Activated T-helper 1 cell treated with anti-CD3 and anti-CD28 coated beads, Interleukin-12 subunit alpha, Interleukin-12 subunit beta, Interleukin-2, Interleukin-4 antibody, amounts not matched to agents 30 ng/mL and 10 ng/mL and 1 ng/mL, durations not matched to agents 14 hours and 24 hours and 36 hours (primary cell): Measurements from ENCODE around the gene HOXA7. TPM values are rescaled to one million over a fixed set of nuclear protein-coding genes. Genes with fewer than 3 reads are reported as not detected.

Experiments used
- DNase-seq: peaks from one replicate; pipeline ENCODE4 v3.0.0; 2021; ENCODE audit warnings: low spot score
- H3K27ac Mint-ChIP-seq: one replicate; pipeline ENCODE4 v1.8.0; 2021; ENCODE audit warnings: mild to moderate bottlenecking, mixed read lengths
- H3K27me3 Mint-ChIP-seq: one replicate; pipeline ENCODE4 v1.8.0; 2022; ENCODE audit warnings: mild to moderate bottlenecking, moderate library complexity, mixed read lengths; ENCODE audit not compliant: insufficient read depth
- H3K36me3 Mint-ChIP-seq: one replicate; pipeline ENCODE4 v1.8.0; 2021; ENCODE audit warnings: low read depth, mixed read lengths
- H3K4me1 Mint-ChIP-seq: one replicate; pipeline ENCODE4 v1.8.0; 2021; ENCODE audit warnings: low read depth, mixed read lengths
- H3K4me3 Mint-ChIP-seq: one replicate; pipeline ENCODE4 v1.8.0; 2021; ENCODE audit warnings: mild to moderate bottlenecking, moderate library complexity, mixed read lengths
- H3K9me3 Mint-ChIP-seq: one replicate; pipeline ENCODE4 v1.8.0; 2021; ENCODE audit warnings: mixed read lengths
- intact Hi-C: fragments of 100-400 bp; cut with micrococcal nuclease; formaldehyde crosslinking; loops from one replicate; pipeline ENCODE4 v1.15.1; 2024
- total RNA-seq: library from RNA; stranded (reverse); gene quantifications from 2 replicates; pipeline ENCODE4 v1.2.3, GENCODE V29; 2022

The HOXA7 gene
- total RNA-seq, 1 donor from 2014 or later = not detected

DNA sequence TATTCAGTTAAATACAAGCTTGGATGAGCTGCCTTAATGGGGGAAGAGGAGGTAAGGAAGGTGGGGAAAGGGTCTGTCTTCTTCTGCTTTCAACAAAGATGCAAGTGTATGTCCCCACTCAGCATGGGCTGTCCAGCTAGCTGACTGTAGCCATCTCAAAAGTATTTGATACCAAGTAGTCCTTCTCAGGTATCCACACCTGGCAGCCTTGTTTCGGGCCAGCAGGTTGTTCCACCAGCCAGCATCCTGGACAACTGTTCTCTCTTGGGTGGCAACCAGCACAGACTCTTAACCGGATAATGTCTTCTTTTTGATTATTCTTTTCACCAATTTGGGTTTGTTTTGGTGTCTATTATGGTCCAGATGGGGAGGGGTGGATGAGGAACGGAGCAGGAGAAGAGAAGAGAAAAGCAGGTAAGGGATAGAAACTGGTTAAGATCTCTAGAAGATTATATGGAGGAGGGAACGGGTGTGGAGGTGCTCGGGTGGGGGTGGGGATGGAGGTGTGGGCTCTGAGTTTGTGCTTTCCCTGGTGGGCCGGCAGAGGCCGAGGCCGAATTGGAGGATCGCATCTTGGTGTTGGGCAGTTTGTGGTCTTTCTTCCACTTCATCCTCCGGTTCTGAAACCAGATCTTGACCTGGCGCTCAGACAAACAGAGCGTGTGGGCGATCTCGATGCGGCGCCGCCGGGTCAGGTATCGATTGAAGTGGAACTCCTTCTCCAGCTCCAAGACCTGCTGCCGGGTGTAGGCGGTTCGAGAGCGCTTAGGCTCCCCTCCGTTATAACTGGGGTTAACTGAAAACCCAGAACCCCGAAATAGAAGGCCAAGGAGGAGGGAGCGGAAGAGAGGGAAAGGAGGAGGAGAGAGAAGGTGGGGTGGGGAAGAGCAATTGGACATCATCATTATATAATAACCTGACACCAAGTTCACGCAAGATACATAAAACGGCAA is 27.4 kb downstream of the HOXA7 start:
- intact Hi-C loops = no loop called here
- peak overlapping the region; percentile 15 for H3K4me3 Mint-ChIP-seq
- H3K4me1 Mint-ChIP-seq = peaks cover 10% of the 10 kb centered on the region
- peaks cover 54% of the 10 kb centered on the region for H3K27me3 Mint-ChIP-seq
- peaks cover 3% of the 10 kb centered on the region for H3K36me3 Mint-ChIP-seq
- DNase-seq = no peak
- no peak overlapping the region for H3K27ac Mint-ChIP-seq
- no peaks in the 10 kb centered on the region for H3K9me3 Mint-ChIP-seq

- no peak overlapping the region for H3K27ac Mint-ChIP-seq
- H3K4me3 Mint-ChIP-seq = no peak overlapping the region
- intact Hi-C loops = no loop called here
- peaks cover under 1% of the 10 kb centered on the region for H3K4me1 Mint-ChIP-seq
- H3K36me3 Mint-ChIP-seq = no peaks in the 10 kb centered on the region
- H3K9me3 Mint-ChIP-seq = no peaks in the 10 kb centered on the region
- peaks cover 47% of the 10 kb centered on the region for H3K27me3 Mint-ChIP-seq
- no peak for DNase-seq
These were observed 28.4 kb downstream of the HOXA7 start for GRCh38 chr7:27128034-27128433.

GRCh38 chr7:27126596-27127327 is 29.7 kb downstream of the HOXA7 start:
- no peak for DNase-seq
- Mint-ChIP-seq H3K27me3 (peaks cover 38% of the 10 kb centered on the region), H3K4me3 (no peak overlapping the region), H3K9me3 (no peaks in the 10 kb centered on the region), H3K4me1 (no peaks in the 10 kb centered on the region), H3K36me3 (no peaks in the 10 kb centered on the region), H3K27ac (no peak overlapping the region)
- intact Hi-C loops = no loop called here

- no peak for DNase-seq
- Mint-ChIP-seq H3K36me3 (no peaks in the 10 kb centered on the region), H3K9me3 (no peaks in the 10 kb centered on the region), H3K4me1 (no peaks in the 10 kb centered on the region), H3K27me3 (peaks cover 34% of the 10 kb centered on the region), H3K4me3 (no peak overlapping the region), H3K27ac (no peak overlapping the region)
- intact Hi-C loops = no loop called here
These were observed 30.5 kb downstream of the HOXA7 start for GRCh38 chr7:27125986-27126394.

- Mint-ChIP-seq H3K9me3 (no peaks in the 10 kb centered on the region), H3K4me1 (no peaks in the 10 kb centered on the region), H3K27me3 (peaks cover 34% of the 10 kb centered on the region), H3K4me3 (no peak overlapping the region), H3K27ac (no peak overlapping the region), H3K36me3 (no peaks in the 10 kb centered on the region)
- no peak for DNase-seq
- intact Hi-C loops = no loop called here
These were observed 31.4 kb downstream of the HOXA7 start for GRCh38 chr7:27124902-27125689.

DNA sequence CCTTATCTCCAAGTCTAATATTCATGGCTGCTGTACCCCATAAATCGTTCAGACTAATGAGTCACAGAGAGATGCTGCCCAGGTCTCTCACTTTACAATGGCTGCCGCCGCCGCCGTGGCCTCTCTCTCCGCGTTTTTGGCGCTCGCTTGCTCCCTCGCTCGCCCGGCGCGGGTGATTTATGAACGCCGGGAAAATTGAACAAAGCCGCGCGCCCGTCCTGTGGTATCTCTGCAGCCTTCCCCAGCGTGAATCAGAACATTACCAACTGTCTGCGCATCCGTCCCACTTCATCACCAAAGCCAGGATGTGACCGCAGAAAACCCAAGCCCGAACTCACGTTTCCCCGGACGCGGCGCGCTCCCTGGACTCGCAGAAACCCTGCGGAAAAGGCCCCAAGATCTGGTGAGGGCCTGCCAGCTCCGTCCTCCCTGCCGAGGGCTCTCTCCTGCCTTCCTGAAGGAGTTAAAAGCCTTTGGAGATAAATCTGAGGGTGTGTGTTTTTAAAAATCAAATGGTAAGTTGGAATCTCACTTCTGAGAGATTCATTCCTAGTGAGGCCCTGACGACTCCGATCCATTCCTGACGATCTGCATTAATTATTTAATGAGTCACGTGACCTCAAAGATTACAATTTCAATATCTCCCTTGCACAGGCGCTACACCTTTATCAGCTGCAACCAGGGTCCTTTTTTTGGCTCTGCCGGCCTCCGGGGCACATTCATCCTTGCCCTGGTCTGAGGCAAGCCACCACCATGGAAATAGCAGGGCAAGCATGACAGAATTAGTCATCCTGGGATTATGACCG is 32.2 kb downstream of the HOXA7 start:
- Mint-ChIP-seq H3K27ac (no peak overlapping the region), H3K36me3 (no peaks in the 10 kb centered on the region), H3K4me3 (no peak overlapping the region), H3K27me3 (peaks cover 37% of the 10 kb centered on the region), H3K4me1 (no peaks in the 10 kb centered on the region), H3K9me3 (no peaks in the 10 kb centered on the region)
- no peak for DNase-seq
- intact Hi-C loops = no loop called here

DNA sequence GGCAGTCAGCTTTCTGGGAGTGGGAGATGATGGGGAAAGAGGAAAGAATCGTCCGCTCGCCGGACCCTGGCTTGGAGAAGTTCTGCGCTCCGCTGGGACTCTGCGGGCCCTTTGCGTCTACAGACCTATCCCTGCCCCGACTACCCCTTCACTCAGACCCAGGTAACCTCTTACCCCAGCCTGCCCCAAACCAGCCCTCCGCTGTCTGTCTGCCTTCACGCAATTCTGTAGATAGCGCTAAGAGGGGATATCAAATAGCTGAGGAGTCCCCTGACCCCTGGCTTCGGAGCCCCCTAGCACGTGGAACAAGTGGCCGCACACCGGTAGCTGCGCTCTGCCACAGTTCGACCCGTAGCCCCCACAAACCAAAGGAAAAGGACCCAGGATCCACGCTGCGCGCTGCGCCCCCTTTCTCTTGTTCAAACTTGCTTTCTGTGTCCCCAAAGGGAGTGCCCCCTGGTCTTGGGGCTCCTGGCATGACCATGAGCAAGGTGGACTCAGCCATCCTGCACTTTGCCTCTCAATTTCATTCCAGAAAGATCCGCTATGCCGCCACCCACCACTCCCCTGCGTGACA is 32.9 kb downstream of the HOXA7 start:
- no peaks in the 10 kb centered on the region for H3K9me3 Mint-ChIP-seq
- intact Hi-C loops = no loop called here
- DNase-seq = no peak
- no peaks in the 10 kb centered on the region for H3K4me1 Mint-ChIP-seq
- peaks cover 35% of the 10 kb centered on the region for H3K27me3 Mint-ChIP-seq
- no peak overlapping the region for H3K4me3 Mint-ChIP-seq
- H3K36me3 Mint-ChIP-seq = no peaks in the 10 kb centered on the region
- no peak overlapping the region for H3K27ac Mint-ChIP-seq

DNA sequence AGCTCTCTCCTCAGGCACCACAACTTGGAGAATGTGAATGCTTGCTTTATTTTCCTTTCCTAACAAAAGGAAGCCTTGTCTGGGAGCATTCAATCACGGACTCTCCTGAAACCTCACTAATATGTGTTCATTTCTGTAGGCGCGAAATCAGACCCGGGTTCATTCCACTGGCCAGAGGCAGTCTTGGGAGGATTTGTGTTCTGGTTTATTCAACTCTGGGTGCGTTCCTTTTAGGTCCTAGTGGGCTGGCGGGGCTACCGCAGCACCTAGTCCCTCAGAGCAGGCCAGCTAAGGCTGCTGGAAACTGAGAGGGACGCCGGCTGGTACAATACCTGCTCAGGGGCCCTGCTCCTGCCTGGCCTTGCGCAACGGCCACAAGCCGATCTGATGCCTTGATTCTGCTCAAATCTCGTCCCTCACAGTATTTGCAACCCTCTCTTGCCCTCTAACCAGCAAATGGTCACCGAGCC is 33.4 kb downstream of the HOXA7 start:
- intact Hi-C loops = no loop called here
- no peak overlapping the region for H3K4me3 Mint-ChIP-seq
- no peaks in the 10 kb centered on the region for H3K4me1 Mint-ChIP-seq
- no peaks in the 10 kb centered on the region for H3K36me3 Mint-ChIP-seq
- DNase-seq = no peak
- no peak overlapping the region for H3K27ac Mint-ChIP-seq
- no peaks in the 10 kb centered on the region for H3K9me3 Mint-ChIP-seq
- peaks cover 31% of the 10 kb centered on the region for H3K27me3 Mint-ChIP-seq

DNA sequence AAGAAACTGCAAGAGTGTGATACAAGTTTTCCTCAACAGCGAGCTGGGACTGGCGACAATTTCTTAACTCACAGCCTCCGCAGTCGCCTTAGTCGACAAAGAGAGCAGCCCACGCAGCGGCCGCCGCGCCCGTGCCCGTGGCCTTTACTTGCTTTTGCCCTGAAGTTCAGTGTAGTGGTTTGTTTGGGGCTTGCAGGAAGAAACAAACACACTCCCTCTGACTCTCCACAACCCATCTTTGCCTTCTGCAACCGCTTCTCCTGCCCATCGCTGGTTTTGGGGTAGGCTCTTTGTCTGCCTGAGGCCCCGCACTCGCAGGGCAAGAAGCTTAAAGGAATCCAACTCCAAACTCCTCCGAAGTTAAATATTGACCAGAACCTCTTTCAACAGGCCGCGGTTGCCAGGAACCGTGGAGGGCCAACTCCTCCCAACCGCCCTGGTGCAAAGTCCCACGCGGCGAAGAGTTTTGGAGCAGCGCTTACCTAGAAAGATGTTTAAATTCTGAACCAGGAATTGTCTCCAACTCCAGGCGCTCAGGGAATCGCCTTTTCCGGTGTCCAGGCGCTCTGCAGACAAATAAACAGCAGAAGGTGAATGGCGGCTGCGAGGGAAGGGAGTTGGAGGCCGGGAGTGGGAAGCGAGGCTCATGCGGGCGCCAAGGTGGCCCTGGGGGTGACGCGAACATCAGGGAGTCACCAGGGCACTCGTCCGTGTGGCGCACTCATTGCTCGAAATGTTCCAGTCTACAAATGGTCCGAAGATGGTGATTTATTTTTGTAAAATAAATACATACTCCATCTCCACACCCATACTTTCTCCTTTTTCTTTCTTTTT is 34.2 kb downstream of the HOXA7 start:
- H3K9me3 Mint-ChIP-seq = no peaks in the 10 kb centered on the region
- H3K36me3 Mint-ChIP-seq = no peaks in the 10 kb centered on the region
- intact Hi-C loops = no loop called here
- peaks cover 24% of the 10 kb centered on the region for H3K27me3 Mint-ChIP-seq
- H3K4me1 Mint-ChIP-seq = no peaks in the 10 kb centered on the region
- no peak for DNase-seq
- H3K27ac Mint-ChIP-seq = no peak overlapping the region
- no peak overlapping the region for H3K4me3 Mint-ChIP-seq

- H3K4me1 Mint-ChIP-seq = no peaks in the 10 kb centered on the region
- H3K36me3 Mint-ChIP-seq = no peaks in the 10 kb centered on the region
- no peak overlapping the region for H3K27ac Mint-ChIP-seq
- H3K4me3 Mint-ChIP-seq = no peak overlapping the region
- DNase-seq = no peak
- H3K9me3 Mint-ChIP-seq = no peaks in the 10 kb centered on the region
- H3K27me3 Mint-ChIP-seq = peaks cover 19% of the 10 kb centered on the region
- intact Hi-C loops = no loop called here
These were observed 34.8 kb downstream of the HOXA7 start for GRCh38 chr7:27121684-27122076.

DNA sequence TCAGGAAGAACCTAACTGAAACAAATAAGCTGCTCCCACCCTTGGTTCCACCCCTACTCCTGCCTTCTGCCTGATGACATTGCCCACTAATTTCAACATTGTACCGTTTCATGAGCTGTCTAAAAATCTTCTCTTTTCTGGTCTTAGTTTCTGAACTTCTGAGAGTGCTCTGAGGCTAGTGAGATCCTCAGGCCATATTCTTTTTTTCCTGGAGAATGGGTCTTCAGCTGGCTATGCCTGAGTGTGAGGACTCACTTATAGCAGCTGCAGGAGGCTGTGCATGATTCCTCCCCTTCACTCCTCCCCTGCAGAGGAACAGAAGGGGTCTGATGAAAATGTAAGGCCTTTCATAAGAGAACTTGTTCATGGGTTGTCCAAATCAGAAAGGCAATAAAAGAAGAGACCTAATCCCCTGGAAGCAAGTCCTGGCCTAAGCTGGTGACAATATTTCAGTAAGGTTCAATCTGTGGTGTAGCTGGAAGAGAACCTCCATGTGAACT is 37.0 kb downstream of the HOXA7 start:
- no peak for DNase-seq
- H3K4me3 Mint-ChIP-seq = no peak overlapping the region
- no peak overlapping the region for H3K27ac Mint-ChIP-seq

More for the DNA sequence above, 37.0 kb downstream of the HOXA7 start:
- intact Hi-C loops = no loop called here
- Mint-ChIP-seq H3K36me3 (no peaks in the 10 kb centered on the region), H3K27me3 (peaks cover 8% of the 10 kb centered on the region), H3K9me3 (no peaks in the 10 kb centered on the region), H3K4me1 (no peaks in the 10 kb centered on the region)
